GM12878 (cell line): Measurements from ENCODE around the gene GRXCR1. TPM values are rescaled to one million over a fixed set of nuclear protein-coding genes. Genes with fewer than 3 reads are reported as not detected.

Experiments used
- ATAC-seq: fragments of 200-7000 bp; cut with Tn5 transposase; 3 replicates; pipeline ENCODE4 v1.9.1; 2020; ENCODE audit warnings: mild to moderate bottlenecking, moderate library complexity
- BruUV-seq: library from RNA; stranded (reverse); fragments of 400-500 nt; replicated peaks from 2 replicates; lab custom pipeline; 2021; lab: Mats Ljungman, UMichigan
- CTCF ChIA-PET: fragments of 300-600 bp; sonication (Branson Sonifier 250); formaldehyde crosslinking; extraction: SDS; loops from one replicate; lab custom pipeline; 2021; ENCODE audit warnings: inconsistent platforms; lab: Yijun Ruan, JAX
- POLR2A ChIA-PET: fragments of 350-600 bp; formaldehyde crosslinking; extraction: SDS; loops from one replicate; lab custom pipeline; 2021; ENCODE audit warnings: inconsistent platforms; lab: Charles Lee
- RAD21 ChIA-PET: fragments of 300-600 bp; sonication (Branson Sonifier 250); formaldehyde crosslinking; loops from one replicate; lab custom pipeline; 2023; ENCODE audit warnings: antibody characterized with exemption; ENCODE audit not compliant: unreplicated experiment; lab: Charles Lee
- SMC1A ChIA-PET: fragments of 300-600 bp; sonication (Branson Sonifier 250); formaldehyde crosslinking; loops from one replicate; lab custom pipeline; 2023; ENCODE audit not compliant: unreplicated experiment, uncharacterized antibody; lab: Charles Lee
- DNase-seq: peaks from one replicate; pipeline ENCODE4 v3.0.0-alpha.2; 2011; ENCODE audit warnings: low read depth, low spot score
- FAIRE-seq: peaks from 3 replicates; lab custom pipeline; 2011; peaks lifted over from hg19 to GRCh38; lab: Jason Lieb, UNC
- H2AFZ ChIP-seq: 2 replicates; pipeline ENCODE4 v1.6.0; 2011; ENCODE audit warnings: low read depth, low read length, control low read depth; ENCODE audit not compliant: control insufficient read depth
- H3K27ac ChIP-seq: 2 replicates; pipeline ENCODE4 v1.5.1; 2011; ENCODE audit warnings: control low read depth; ENCODE audit not compliant: control insufficient read depth, insufficient read depth
- H3K27me3 ChIP-seq, 2 experiments: replicated peaks in 1 of 2; 2 replicates each; pipeline versions ENCODE4 v1.6.0 to v1.6.1; 2011; ENCODE audit warnings: low read length in 1 of 2; ENCODE audit not compliant: control insufficient read depth in 2 of 2, insufficient read depth in 2 of 2
- H3K36me3 ChIP-seq, 2 experiments: 2 replicates each; pipeline ENCODE4 v1.5.1; 2011; ENCODE audit warnings: low read length in 1 of 2; ENCODE audit not compliant: control insufficient read depth in 2 of 2, insufficient read depth in 2 of 2
- H3K4me1 ChIP-seq: 2 replicates; pipeline ENCODE4 v1.6.1; 2011; ENCODE audit warnings: mild to moderate bottlenecking, low read length, moderate library complexity, mixed read lengths; ENCODE audit not compliant: control insufficient read depth, insufficient read depth
- H3K4me2 ChIP-seq: 2 replicates; pipeline ENCODE4 v1.6.0; 2011; ENCODE audit warnings: control low read depth; ENCODE audit not compliant: control insufficient read depth, insufficient read depth
- H3K4me3 ChIP-seq: fragments of 200-600 bp; sonication (generic); 2 replicates; pipeline ENCODE4 v1.5.1; 2016
- H3K79me2 ChIP-seq: 2 replicates; pipeline ENCODE4 v1.6.0; 2011; ENCODE audit warnings: low read length; ENCODE audit not compliant: control insufficient read depth, insufficient read depth
- H3K9ac ChIP-seq: 2 replicates; pipeline ENCODE4 v1.8.0; 2011; ENCODE audit warnings: low read length, control low read depth, mixed read lengths; ENCODE audit not compliant: control insufficient read depth, insufficient read depth
- H3K9me3 ChIP-seq: replicated peaks from 3 replicates; pipeline ENCODE4 v1.5.1; 2011; ENCODE audit warnings: mild to moderate bottlenecking, low read length; ENCODE audit not compliant: control insufficient read depth, insufficient read depth
- H4K20me1 ChIP-seq: 2 replicates; pipeline ENCODE4 v1.6.0; 2011; ENCODE audit not compliant: control insufficient read depth, insufficient read depth
- CHD2 ChIP-seq: IDR thresholded peaks from 2 replicates; pipeline ENCODE4 v1.6.1; 2011; ENCODE audit warnings: low read depth, low read length, improper control_type of control experiment, borderline replicate concordance
- PBX3 ChIP-seq: IDR thresholded peaks from 2 replicates; pipeline ENCODE4 v1.6.1; 2011; ENCODE audit warnings: mild to moderate bottlenecking, low read depth, low read length, moderate library complexity; ENCODE audit not compliant: insufficient replicate concordance
- PKNOX1 ChIP-seq: fragments of 450-650 bp; IDR thresholded peaks from 2 replicates; pipeline ENCODE4 v1.6.1; 2016; ENCODE audit warnings: mild to moderate bottlenecking
- SREBF1 ChIP-seq: IDR thresholded peaks from 2 replicates; pipeline ENCODE4 v1.6.1; 2012; ENCODE audit warnings: mild to moderate bottlenecking, low read length
- TCF3 ChIP-seq: IDR thresholded peaks from 2 replicates; pipeline ENCODE4 v1.6.1; 2012; ENCODE audit warnings: low read depth, mild to moderate bottlenecking, low read length, borderline replicate concordance; ENCODE audit not compliant: insufficient read depth
- WGBS: methylation state at CpG from one replicate; pipeline ENCODE4 v1.1.6; 2016; ENCODE audit warnings: low lambda C conversion rate; ENCODE audit not compliant: insufficient replicate concordance, insufficient coverage; ENCODE audit errors: missing lambda C conversion rate; 5-methylcytosine and 5-hydroxymethylcytosine counted together
- in situ Hi-C: fragments of 300-500 bp; cut with MboI; formaldehyde crosslinking; loops from 9 replicates; pipeline ENCODE4 v1.14.3; 2018; ENCODE audit warnings: mixed read lengths
- intact Hi-C: fragments of 100-400 bp; cut with micrococcal nuclease; formaldehyde crosslinking; loops from one replicate; pipeline ENCODE4 v1.14.2; 2022; ENCODE audit not compliant: unreplicated experiment
- polyA plus RNA-seq, 11 experiments: library from polyadenylated mRNA; depleted of rRNA in 4 of 11; unstranded in 6 of 11; stranded (reverse) in 5 of 11; fragments of >200 nt; fragmentation: Nextera tagmentation in 4 of 11; fragmentation: Illumina TruSeq in 1 of 11; extraction: Ambion mirVana in 4 of 11; extraction: Trizol in 1 of 11; gene quantifications; 1 replicate in 1 of 11; 2 replicates in 10 of 11; pipeline versions ENCODE4 v1.2.1 to v1.2.3, GENCODE V29; 2011 to 2016; ENCODE audit warnings: inconsistent platforms in 2 of 11, missing spikeins in 2 of 11, low read depth in 1 of 11
- total RNA-seq, 4 experiments: library from RNA; depleted of rRNA in 3 of 4; stranded (reverse); fragments of >200 nt in 3 of 4; fragmentation: Illumina TruSeq in 1 of 4; extraction: Trizol in 1 of 4; gene quantifications; 2 replicates each; pipeline versions ENCODE4 v1.2.1 to v1.2.3, GENCODE V29; 2013 to 2021
- TF ChIP-seq, protein P1 (sequence below): IDR thresholded peaks from 2 replicates; pipeline ENCODE4 v1.6.1; 2012; ENCODE audit warnings: low read depth, low read length, improper control_type of control experiment
- TF ChIP-seq, protein P2 (sequence below): IDR thresholded peaks from 2 replicates; pipeline ENCODE4 v1.6.1; 2012; ENCODE audit warnings: low read length, inconsistent platforms

The GRXCR1 gene
- total and polyA plus RNA-seq, 10 of the 15 experiments (the other 5 are each of a cell fraction or from before 2014, with no cell fraction given): not detected

GRCh38 chr4:42871671-42872290 lies 20.7 kb upstream of the GRXCR1 start:
- TF ChIP-seq PBX3 (no peak), CHD2 (no peak), SREBF1 (no peak)
- Histone ChIP-seq H3K27me3 (no peaks in the 10 kb centered on the region), H3K4me3 (no peak overlapping the region), H3K4me1 (no peaks in the 10 kb centered on the region), H4K20me1 (no peaks in the 10 kb centered on the region), H3K4me2 (no peak overlapping the region), H3K9ac (no peak overlapping the region), H2AFZ (no peak overlapping the region), H3K9me3 (no peaks in the 10 kb centered on the region), H3K79me2 (no peaks in the 10 kb centered on the region), H3K36me3 (no peaks in the 10 kb centered on the region), H3K27ac (no peak overlapping the region)
- ChIA-PET RAD21 (no interaction called here), POLR2A (no interaction called here), SMC1A (interaction anchor here (1.5 kb wide), 1 partner anchor 16 kb away, joined by 4 read pairs; no protein-coding TSS in a partner anchor), CTCF (interaction anchor here (0.6 to 1.2 kb wide), 2 partner anchors 304 to 601 kb away, joined by 4 to 6 read pairs; no protein-coding TSS in a partner anchor)
- intact Hi-C loops (no loop called here), in situ Hi-C loops (loop anchor here (5.0 to 10.0 kb wide), 2 partner anchors 309 to 597 kb away; no protein-coding TSS in a partner anchor)
- DNase-seq (no peak), FAIRE-seq (no peak), ATAC-seq (no peak)
- no TSS peak for BruUV-seq
- 4% methylated on average over 2 of the region's 2 CpGs for WGBS

- 42% methylated on average over 3 of the region's 3 CpGs for WGBS
- Histone ChIP-seq H3K9me3 (no peaks in the 10 kb centered on the region), H3K4me1 (no peaks in the 10 kb centered on the region), H3K4me2 (no peak overlapping the region), H3K27ac (no peak overlapping the region), H3K36me3 (no peaks in the 10 kb centered on the region), H3K4me3 (no peak overlapping the region), H3K79me2 (no peaks in the 10 kb centered on the region), H3K27me3 (no peaks in the 10 kb centered on the region), H4K20me1 (no peaks in the 10 kb centered on the region), H3K9ac (no peak overlapping the region), H2AFZ (no peak overlapping the region)
- POLR2A ChIA-PET: no interaction called here
- FAIRE-seq: no peak
- TF ChIP-seq PBX3 (no peak), TCF3 (no peak), PKNOX1 (no peak)
- TF ChIP-seq, protein P1, sequence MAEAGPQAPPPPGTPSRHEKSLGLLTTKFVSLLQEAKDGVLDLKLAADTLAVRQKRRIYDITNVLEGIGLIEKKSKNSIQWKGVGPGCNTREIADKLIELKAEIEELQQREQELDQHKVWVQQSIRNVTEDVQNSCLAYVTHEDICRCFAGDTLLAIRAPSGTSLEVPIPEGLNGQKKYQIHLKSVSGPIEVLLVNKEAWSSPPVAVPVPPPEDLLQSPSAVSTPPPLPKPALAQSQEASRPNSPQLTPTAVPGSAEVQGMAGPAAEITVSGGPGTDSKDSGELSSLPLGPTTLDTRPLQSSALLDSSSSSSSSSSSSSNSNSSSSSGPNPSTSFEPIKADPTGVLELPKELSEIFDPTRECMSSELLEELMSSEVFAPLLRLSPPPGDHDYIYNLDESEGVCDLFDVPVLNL: no peak
- TF ChIP-seq, protein P2, sequence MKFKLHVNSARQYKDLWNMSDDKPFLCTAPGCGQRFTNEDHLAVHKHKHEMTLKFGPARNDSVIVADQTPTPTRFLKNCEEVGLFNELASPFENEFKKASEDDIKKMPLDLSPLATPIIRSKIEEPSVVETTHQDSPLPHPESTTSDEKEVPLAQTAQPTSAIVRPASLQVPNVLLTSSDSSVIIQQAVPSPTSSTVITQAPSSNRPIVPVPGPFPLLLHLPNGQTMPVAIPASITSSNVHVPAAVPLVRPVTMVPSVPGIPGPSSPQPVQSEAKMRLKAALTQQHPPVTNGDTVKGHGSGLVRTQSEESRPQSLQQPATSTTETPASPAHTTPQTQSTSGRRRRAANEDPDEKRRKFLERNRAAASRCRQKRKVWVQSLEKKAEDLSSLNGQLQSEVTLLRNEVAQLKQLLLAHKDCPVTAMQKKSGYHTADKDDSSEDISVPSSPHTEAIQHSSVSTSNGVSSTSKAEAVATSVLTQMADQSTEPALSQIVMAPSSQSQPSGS: no peak
- RAD21 ChIA-PET: no interaction called here
- CTCF ChIA-PET: no interaction called here
- no peak for DNase-seq
- SMC1A ChIA-PET: no interaction called here
- BruUV-seq: no TSS peak
- no peak for ATAC-seq
- in situ Hi-C loops (loop anchor here (10.0 kb wide), 1 partner anchor 604 kb away; no protein-coding TSS in a partner anchor), intact Hi-C loops (no loop called here)
Observed at GRCh38 chr4:42878863-42879262, 13.7 kb upstream of the GRXCR1 start.
